Neural progenitor cell (in vitro differentiated cells): ENCODE results near the gene SUMO3. TPM values are rescaled to one million over a fixed set of nuclear protein-coding genes. Genes with fewer than 3 reads are reported as not detected.

Experiments
- DNase-seq: peaks from one replicate; pipeline ENCODE4 v3.0.0-alpha.2; 2016; ENCODE audit warnings: low spot score
- H2AFZ ChIP-seq: fragments of 200-600 bp; sonication (generic); replicated peaks from 2 replicates; pipeline ENCODE4 v1.6.1; 2016; ENCODE audit warnings: antibody characterized with exemption
- H3F3A ChIP-seq: fragments of 200-600 bp; sonication (generic); 2 replicates; pipeline ENCODE4 v1.6.1; 2016; ENCODE audit warnings: antibody characterized with exemption, low read depth
- H3K27ac ChIP-seq: fragments of 200-600 bp; sonication (generic); 2 replicates; pipeline ENCODE4 v1.5.1; 2016; ENCODE audit warnings: mild to moderate bottlenecking
- H3K27me3 ChIP-seq: fragments of 200-600 bp; sonication (generic); 2 replicates; pipeline ENCODE4 v1.6.1; 2016; ENCODE audit warnings: mild to moderate bottlenecking, moderate library complexity
- H3K36me3 ChIP-seq: fragments of 200-600 bp; sonication (generic); 2 replicates; pipeline ENCODE4 v1.5.1; 2016
- H3K4me1 ChIP-seq: fragments of 200-600 bp; sonication (generic); 2 replicates; pipeline ENCODE4 v1.6.1; 2016; ENCODE audit warnings: mixed run types
- H3K4me2 ChIP-seq: fragments of 200-600 bp; sonication (generic); 2 replicates; pipeline ENCODE4 v1.6.1; 2016
- H3K4me3 ChIP-seq: fragments of 200-600 bp; sonication (generic); 2 replicates; pipeline ENCODE4 v1.5.1; 2016
- H3K79me2 ChIP-seq: fragments of 200-600 bp; sonication (generic); 2 replicates; pipeline ENCODE4 v1.6.1; 2016; ENCODE audit warnings: low read depth
- H3K9ac ChIP-seq: fragments of 200-600 bp; sonication (generic); 2 replicates; pipeline ENCODE4 v1.6.1; 2016
- H3K9me3 ChIP-seq: fragments of 200-600 bp; sonication (generic); 2 replicates; pipeline ENCODE4 v1.5.1; 2016; ENCODE audit warnings: low read depth
- H4K20me1 ChIP-seq: fragments of 200-600 bp; sonication (generic); 2 replicates; pipeline ENCODE4 v1.6.1; 2016; ENCODE audit warnings: low read depth
- H3K27ac Mint-ChIP-seq: 3 replicates; pipeline ENCODE4 v1.8.0; 2021; ENCODE audit warnings: mixed read lengths
- H3K27me3 Mint-ChIP-seq: 2 replicates; pipeline ENCODE4 v1.8.0; 2022; ENCODE audit warnings: low read depth, mild to moderate bottlenecking, inconsistent platforms, moderate library complexity, mixed read lengths; ENCODE audit not compliant: insufficient read depth
- H3K36me3 Mint-ChIP-seq: 3 replicates; pipeline ENCODE4 v1.8.0; 2021; ENCODE audit warnings: mixed read lengths
- H3K4me1 Mint-ChIP-seq: 3 replicates; pipeline ENCODE4 v1.8.0; 2021; ENCODE audit warnings: mixed read lengths
- H3K4me3 Mint-ChIP-seq: 3 replicates; pipeline ENCODE4 v1.8.0; 2021; ENCODE audit warnings: mild to moderate bottlenecking, moderate library complexity, mixed read lengths
- H3K9me3 Mint-ChIP-seq: 3 replicates; pipeline ENCODE4 v1.8.0; 2020; ENCODE audit warnings: mixed read lengths
- EZH2 ChIP-seq: fragments of 200-600 bp; sonication (generic); IDR thresholded peaks from 2 replicates; pipeline ENCODE4 v1.6.1; 2017; ENCODE audit warnings: antibody characterized with exemption, mild to moderate bottlenecking, moderate library complexity
- EZH2phosphoT487 ChIP-seq: fragments of 200-600 bp; sonication (generic); IDR thresholded peaks from 2 replicates; pipeline ENCODE4 v1.6.1; 2017; ENCODE audit warnings: antibody characterized with exemption
- total RNA-seq: library from RNA; depleted of rRNA; stranded (reverse); fragments of >200 nt; gene quantifications from 2 replicates; pipeline ENCODE4 v1.2.3, GENCODE V29; 2015; ENCODE audit warnings: low replicate concordance
- TF ChIP-seq, protein P1 (sequence below): fragments of 200-600 bp; sonication (generic); IDR thresholded peaks from 2 replicates; pipeline ENCODE4 v1.5.1; 2017; ENCODE audit warnings: antibody characterized with exemption, mild to moderate bottlenecking

The SUMO3 gene
- total RNA-seq, 1 donor from 2014 or later, result 135 TPM

DNA sequence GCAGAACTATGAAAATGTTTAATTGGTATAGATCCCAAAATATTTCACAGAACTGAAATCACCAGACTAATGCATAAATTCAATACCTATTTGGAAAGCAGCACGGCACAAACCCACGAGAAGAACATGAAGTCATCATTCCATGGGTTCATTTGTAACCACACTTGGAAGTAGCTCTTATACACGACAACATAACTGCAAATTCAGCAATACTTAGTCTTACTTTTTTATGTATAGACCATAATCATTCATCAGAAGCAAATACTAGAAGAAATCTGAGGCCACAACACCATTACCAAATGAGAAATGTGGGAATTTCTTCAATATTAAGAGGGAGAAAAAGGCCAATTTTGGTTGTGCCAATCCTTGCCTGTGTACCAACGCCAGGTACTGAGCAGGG, 12.0 kb downstream of the SUMO3 start:
- peaks cover 21% of the 10 kb centered on the region for H3K79me2 ChIP-seq
- no peaks in the 10 kb centered on the region for H3K27me3 ChIP-seq
- DNase-seq, result no peak

DNA sequence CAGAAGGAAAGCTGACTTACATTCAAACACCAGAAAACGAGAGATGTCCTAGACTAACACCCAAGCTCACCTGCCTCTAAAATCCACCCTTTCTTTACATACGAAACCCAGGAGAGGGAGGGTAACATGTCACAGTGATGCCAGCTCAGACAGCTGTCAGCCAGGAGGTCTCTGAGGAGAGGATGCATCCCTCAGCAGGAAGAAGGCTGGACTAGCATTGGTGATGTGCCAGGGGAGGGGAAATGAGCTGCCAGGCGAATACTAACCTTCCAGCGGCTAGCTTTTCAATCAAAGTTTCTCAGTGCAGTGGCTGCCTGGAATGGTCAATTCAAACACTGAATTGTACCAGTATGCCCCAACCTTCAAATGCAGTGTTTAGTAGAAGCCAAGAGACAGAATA, 12.6 kb downstream of the SUMO3 start:
- peaks cover 20% of the 10 kb centered on the region for H3K4me1 Mint-ChIP-seq
- Histone ChIP-seq H3K4me3 (no peak overlapping the region), H3K27me3 (no peaks in the 10 kb centered on the region), H4K20me1 (peaks cover 17% of the 10 kb centered on the region), H3K9ac (no peak overlapping the region), H3F3A (peaks cover 28% of the 10 kb centered on the region), H3K27ac (no peak overlapping the region), H2AFZ (no peak overlapping the region), H3K36me3 (no peaks in the 10 kb centered on the region), H3K79me2 (peaks cover 28% of the 10 kb centered on the region), H3K4me1 (peaks cover 17% of the 10 kb centered on the region), H3K4me2 (no peak overlapping the region), H3K9me3 (no peaks in the 10 kb centered on the region)
- H3K27ac Mint-ChIP-seq, result no peak overlapping the region
- peaks cover 7% of the 10 kb centered on the region for H3K27me3 Mint-ChIP-seq
- TF ChIP-seq, protein P1, sequence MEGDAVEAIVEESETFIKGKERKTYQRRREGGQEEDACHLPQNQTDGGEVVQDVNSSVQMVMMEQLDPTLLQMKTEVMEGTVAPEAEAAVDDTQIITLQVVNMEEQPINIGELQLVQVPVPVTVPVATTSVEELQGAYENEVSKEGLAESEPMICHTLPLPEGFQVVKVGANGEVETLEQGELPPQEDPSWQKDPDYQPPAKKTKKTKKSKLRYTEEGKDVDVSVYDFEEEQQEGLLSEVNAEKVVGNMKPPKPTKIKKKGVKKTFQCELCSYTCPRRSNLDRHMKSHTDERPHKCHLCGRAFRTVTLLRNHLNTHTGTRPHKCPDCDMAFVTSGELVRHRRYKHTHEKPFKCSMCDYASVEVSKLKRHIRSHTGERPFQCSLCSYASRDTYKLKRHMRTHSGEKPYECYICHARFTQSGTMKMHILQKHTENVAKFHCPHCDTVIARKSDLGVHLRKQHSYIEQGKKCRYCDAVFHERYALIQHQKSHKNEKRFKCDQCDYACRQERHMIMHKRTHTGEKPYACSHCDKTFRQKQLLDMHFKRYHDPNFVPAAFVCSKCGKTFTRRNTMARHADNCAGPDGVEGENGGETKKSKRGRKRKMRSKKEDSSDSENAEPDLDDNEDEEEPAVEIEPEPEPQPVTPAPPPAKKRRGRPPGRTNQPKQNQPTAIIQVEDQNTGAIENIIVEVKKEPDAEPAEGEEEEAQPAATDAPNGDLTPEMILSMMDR, result no peak
- H3K9me3 Mint-ChIP-seq, result no peaks in the 10 kb centered on the region
- no peak overlapping the region for H3K4me3 Mint-ChIP-seq
- H3K36me3 Mint-ChIP-seq, result peaks cover 21% of the 10 kb centered on the region
- no peak for DNase-seq

More for the DNA sequence above, 12.0 kb downstream of the SUMO3 start:
- Histone ChIP-seq H4K20me1 (peaks cover 11% of the 10 kb centered on the region), H2AFZ (no peak overlapping the region), H3F3A (peaks cover 22% of the 10 kb centered on the region), H3K36me3 (no peaks in the 10 kb centered on the region), H3K9ac (no peak overlapping the region), H3K9me3 (no peaks in the 10 kb centered on the region), H3K27ac (no peak overlapping the region), H3K4me3 (no peak overlapping the region), H3K4me1 (peaks cover 10% of the 10 kb centered on the region), H3K4me2 (no peak overlapping the region)
- TF ChIP-seq EZH2 (no peak), EZH2phosphoT487 (no peak)
- TF ChIP-seq, protein P1, result no peak
- Mint-ChIP-seq H3K36me3 (peaks cover 20% of the 10 kb centered on the region), H3K4me3 (no peak overlapping the region), H3K27me3 (peaks cover 7% of the 10 kb centered on the region), H3K9me3 (no peaks in the 10 kb centered on the region), H3K4me1 (peaks cover 14% of the 10 kb centered on the region), H3K27ac (no peak overlapping the region)

DNA sequence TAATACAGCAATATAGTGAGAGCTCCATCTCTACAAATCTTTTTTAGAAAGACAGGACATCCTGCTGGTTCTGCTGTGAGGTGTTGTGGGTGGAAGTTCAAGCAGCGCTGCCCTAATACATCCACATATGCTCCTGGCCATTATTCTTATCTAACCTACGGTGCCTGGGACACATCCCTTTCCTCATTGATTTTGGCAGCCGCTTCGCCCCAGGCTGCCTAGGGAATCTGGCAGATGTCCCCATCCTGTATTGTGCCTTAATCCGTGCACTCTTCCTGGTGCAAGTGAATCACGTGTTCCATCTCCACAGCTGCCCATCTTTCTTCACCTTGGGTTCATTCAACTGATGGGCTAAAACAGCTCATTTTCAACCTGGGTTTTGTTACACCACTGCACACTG, 13.1 kb downstream of the SUMO3 start:
- Mint-ChIP-seq H3K27me3 (peaks cover 7% of the 10 kb centered on the region), H3K27ac (no peak overlapping the region), H3K36me3 (peaks cover 22% of the 10 kb centered on the region), H3K4me3 (peak overlapping the region; percentile 31), H3K9me3 (no peaks in the 10 kb centered on the region), H3K4me1 (peaks cover 25% of the 10 kb centered on the region)
- H2AFZ ChIP-seq, result no peak overlapping the region
- TF ChIP-seq EZH2, result no peak
- TF ChIP-seq, protein P1, result no peak
- TF ChIP-seq EZH2phosphoT487, result no peak
- H3K4me1 ChIP-seq, result peaks cover 19% of the 10 kb centered on the region
- H3K4me2 ChIP-seq, result no peak overlapping the region
- H3K27me3 ChIP-seq, result no peaks in the 10 kb centered on the region
- no peaks in the 10 kb centered on the region for H3K36me3 ChIP-seq
- no peak overlapping the region for H3K9ac ChIP-seq
- H3K4me3 ChIP-seq, result no peak overlapping the region
- no peak overlapping the region for H3K27ac ChIP-seq
- H3F3A ChIP-seq, result peaks cover 28% of the 10 kb centered on the region
- peaks cover 32% of the 10 kb centered on the region for H3K79me2 ChIP-seq
- H4K20me1 ChIP-seq, result peaks cover 22% of the 10 kb centered on the region
- H3K9me3 ChIP-seq, result no peaks in the 10 kb centered on the region
- DNase-seq, result no peak
